ENCODE data around the gene SHF.

Gene SHF

DNA sequence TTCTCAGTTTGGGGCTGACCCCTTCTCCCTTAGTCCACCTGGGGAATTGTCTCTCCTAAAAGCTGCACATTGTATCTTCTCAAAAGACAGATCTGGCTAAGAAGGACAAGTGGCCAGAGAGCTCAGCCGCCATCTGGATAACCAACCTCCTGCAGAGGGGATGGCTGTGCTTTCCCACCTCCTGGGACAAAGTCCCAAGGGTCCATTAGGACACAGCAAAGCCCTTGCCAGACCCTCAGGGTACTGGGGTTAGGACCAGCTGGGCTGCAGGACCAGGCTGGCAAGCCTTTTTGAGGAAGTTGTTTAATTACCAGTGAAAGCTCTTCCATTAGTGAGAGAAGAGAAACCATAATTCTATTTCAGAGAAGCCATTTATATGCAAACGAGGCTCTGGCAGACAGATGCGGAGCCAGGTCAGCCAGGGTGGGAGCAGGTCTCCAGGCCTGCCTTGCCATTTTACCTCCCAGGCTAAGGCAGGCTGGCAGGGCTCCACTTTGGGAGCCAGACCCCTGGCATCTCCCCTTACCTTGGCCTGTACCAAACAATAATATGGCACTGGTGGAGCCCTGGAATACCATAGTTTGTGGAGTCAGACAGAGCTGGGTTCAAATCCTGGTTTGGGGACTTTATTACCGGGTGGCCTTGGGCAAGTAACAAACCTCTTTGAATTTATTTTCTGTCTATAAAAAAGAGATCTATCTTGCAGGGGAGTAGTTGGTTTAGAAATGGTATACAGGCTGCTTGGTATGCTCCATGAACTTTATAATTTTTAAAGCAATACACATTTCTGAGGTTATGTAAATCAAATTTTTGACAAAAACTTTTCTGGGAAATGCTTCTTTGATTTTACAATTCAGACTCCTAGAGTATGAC is 17.9 kb downstream of the SHF start:
- no peak for DNase-seq (ENCODE audit: low spot score)

GRCh38 chr15:45168751-45169551 is 18.8 kb downstream of the SHF start:
- no peak for DNase-seq (ENCODE audit: low spot score)

- DNase-seq (ENCODE audit: low spot score), result no peak
These were observed 19.5 kb downstream of the SHF start for GRCh38 chr15:45168286-45168685.

GRCh38 chr15:45167631-45168205 is 20.0 kb downstream of the SHF start:
- DNase-seq (ENCODE audit: low spot score), result no peak

GRCh38 chr15:45166834-45167630 is 20.7 kb downstream of the SHF start:
- DNase-seq (ENCODE audit: low spot score), result peak; percentile 72

GRCh38 chr15:45165536-45165935 is 22.2 kb downstream of the SHF start:
- DNase-seq (ENCODE audit: low spot score), result no peak

DNA sequence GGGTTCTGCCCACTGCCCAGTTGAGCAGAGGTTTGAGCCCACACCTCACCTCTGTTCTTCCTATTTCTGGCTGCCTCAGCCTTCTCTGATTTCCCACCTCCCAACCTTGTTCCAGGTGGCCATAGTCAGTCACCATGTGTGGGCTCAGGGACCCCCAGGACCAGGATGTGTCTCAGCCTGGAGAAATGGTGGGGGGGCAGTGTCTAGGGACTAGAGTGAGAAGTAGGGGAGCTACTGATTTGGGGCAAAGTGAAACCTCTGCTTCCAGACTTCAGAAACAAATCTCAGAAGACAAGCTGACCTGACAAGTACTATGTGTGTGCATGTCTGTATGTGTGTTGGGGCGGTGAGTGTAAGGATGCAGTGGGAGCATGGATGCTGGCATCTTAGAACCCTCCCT is 22.9 kb downstream of the SHF start:
- no peak for DNase-seq (ENCODE audit: low spot score)

DNA sequence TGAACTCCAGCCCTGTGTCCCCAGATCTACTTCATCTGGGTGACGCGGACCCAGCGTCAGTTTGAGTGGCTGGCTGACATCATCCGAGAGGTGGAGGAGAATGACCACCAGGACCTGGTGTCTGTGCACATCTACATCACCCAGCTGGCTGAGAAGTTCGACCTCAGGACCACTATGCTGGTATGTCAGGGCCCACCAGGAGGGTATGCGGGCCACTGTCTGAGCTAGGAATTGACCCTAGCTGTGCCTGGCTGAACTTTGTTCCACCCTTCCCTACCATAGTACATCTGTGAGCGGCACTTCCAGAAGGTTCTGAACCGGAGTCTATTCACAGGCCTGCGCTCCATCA is 24.3 kb downstream of the SHF start:
- no peak for DNase-seq (ENCODE audit: low spot score)

DNA sequence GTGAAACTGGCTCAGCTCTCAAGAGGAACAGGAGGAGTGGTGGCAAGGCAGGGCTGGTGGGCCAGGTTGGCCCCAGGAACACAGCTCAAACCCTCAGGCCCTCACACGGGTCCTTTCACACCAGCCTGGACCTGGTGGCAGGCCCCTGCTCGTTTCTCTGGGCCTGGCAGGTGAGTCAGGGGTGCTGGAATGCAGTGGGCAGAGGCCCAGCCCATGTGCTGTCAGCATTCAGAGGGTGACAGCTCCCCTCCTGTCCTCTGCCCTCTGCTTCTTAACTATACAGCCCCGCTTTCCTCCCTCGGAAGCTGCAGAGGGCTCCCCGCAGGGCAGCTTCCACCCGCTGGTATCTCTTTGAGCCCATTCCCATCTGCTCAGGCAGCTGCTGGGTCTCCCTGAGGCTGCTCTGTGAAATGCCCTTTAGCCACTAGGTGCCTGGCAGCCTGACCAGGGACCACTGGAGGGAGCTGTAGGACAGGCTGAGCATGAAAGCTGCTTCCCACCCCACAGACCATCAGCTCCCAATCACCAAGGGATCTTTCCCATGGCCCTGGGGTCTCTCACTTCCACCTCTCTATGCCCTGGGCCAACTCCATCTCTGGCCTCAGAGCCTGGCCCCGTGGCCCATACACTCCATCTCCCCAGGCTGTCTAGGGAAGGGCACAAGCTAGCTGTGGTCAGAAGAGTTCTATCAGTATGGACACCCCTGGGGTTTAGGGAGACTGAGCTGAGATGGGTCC is 24.8 kb downstream of the SHF start:
- peak; percentile 81 for DNase-seq (ENCODE audit: low spot score)

DNA sequence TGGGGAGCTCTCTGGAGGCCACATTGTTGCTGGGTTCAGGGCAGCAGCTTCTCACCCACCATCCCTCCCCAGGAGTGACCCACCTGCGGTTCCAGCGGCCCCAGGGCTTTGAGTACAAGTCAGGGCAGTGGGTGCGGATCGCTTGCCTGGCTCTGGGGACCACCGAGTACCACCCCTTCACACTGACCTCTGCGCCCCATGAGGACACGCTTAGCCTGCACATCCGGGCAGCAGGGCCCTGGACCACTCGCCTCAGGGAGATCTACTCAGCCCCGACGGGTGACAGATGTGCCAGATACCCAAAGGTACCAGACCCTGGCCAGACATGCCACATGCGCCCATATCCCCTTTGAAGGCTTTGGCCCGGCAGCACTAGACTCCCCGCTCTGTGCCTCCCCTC is 26.1 kb downstream of the SHF start:
- no peak for DNase-seq (ENCODE audit: low spot score)

DNA sequence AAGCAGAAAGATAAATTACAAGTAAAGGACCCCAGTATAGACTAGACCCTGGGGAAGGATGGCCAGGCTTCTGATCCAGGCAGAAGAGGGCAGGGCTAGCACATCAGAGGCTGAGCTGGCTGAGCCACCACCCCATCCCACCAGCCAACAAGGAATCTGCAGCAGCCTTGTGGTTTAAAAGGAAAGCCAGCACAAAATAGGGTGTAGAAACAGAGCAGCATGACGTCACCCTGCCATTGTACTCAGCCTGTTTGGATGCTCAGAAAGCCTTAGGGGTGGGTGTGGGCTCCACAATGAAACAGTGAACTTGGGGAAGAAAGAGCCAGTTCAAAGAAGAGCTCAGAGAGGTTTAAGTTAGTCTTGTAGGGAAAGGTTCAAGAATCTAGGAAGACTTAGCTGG is 29.8 kb downstream of the SHF start:
- DNase-seq (ENCODE audit: low spot score), result peak; percentile 61

DNA sequence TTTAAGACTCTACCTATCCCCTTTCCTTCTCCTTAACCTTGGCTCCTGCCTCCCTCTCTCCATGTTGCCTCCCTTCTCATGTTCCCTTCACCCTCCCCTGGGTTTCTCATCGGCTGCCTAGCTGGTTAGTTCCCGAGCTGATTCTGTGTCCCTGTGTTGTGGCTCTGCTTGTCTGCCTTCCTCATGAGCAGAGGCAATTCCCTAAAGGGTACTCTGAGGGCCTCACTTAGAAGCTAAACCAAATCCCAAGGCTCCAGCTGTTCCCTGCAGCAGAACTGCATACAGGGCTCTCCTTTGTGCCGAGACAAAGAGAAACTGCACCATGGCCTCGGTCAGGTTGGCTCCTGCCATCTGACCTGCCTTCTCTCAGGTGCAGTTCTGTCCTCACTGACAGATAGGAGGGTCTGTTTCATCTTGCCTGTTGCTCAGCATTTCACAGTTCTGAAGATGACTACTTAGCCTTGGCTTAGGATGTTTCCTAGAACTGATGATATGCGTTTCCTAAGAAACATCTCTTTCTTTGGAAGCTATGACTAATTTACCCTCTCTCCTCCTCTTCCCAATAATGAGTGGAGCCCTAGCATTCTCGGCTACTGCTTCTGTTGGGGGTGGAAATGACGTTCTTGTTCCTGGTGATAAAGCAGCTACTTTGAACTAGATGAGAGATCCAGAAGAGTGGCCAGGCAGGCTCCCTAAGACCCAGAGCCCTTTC is 30.9 kb downstream of the SHF start:
- no peak for DNase-seq (ENCODE audit: low spot score)

- no peak for DNase-seq (ENCODE audit: low spot score)
These were observed 32.0 kb downstream of the SHF start for GRCh38 chr15:45155739-45156138.

- DNase-seq (ENCODE audit: low spot score), result no peak
These were observed 35.6 kb downstream of the SHF start for GRCh38 chr15:45151998-45152828.

DNA sequence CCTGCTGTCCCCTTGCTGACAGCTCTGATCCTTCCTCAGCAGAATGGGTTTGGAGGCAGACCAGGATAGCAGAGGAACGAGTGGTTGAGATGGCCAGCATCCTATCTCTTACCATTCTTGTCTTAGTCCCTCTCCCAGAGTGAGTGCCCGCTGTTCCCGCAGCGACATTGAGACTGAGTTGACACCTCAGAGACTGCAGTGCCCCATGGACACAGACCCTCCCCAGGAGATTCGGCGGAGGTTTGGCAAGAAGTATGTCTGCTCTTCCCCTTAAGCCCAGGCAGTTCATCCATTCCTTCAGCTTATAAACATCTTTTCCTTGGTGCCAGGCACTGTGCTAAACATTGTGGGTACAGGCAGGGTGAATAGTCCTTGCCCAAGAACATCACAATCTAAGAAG is 36.8 kb downstream of the SHF start:
- no peak for DNase-seq (ENCODE audit: low spot score)

- DNase-seq (ENCODE audit: low spot score), result no peak
These were observed 37.3 kb downstream of the SHF start for GRCh38 chr15:45150481-45150880.

DNA sequence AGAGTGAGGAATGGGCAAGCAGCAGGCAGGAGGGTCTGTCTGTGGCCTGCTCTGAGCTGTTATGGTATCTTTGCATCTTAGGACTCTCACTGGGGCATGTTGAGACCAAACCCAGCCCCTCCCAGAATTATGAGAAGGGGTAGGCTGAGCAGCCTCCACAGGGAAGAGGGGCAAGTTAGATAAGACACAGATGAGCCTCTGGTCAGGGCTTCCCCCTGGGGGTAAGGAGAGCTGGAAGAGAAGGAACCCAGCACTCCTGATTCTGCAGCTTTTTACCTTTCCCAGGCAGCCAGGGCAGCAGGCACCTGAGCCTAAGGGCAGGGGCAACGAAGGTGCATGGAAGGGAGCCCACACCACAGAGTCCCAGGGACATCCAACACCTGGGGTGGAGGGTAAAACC is 38.7 kb downstream of the SHF start:
- no peak for DNase-seq (ENCODE audit: low spot score)

GRCh38 chr15:45148076-45149059 is 39.4 kb downstream of the SHF start:
- no peak for DNase-seq (ENCODE audit: low spot score)

GRCh38 chr15:45147606-45148005 is 40.2 kb downstream of the SHF start:
- no peak for DNase-seq (ENCODE audit: low spot score)

All from SW480 (cell line).